ENCODE results near the gene MEIS3.

DNA sequence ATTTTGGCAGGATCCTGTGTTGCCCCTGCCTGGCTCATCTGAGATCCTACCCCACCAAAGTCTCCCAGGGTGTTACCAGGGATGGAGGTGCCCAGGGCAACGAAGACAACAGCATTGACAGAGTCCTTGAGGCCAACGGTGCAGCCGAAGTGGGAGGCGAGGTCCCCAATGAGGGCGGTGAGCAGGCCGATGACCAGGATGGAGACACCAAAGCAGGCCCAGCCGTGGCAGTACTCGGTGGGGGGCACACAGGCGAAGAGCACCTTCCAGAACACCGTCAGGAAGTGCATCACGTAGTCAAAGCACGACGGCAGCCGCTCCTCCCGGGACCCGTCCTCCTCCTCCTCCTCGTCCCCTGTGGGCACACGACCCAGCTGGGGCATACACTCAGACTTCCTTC is 12.8 kb upstream of the MEIS3 start:
- TF ChIP-seq CTCF (IDR thresholded peaks at IDR 0.05; ENCODE audit: insufficient read depth, low read length) (no peak), GABPA (IDR thresholded peaks at IDR 0.05; ENCODE audit: low read depth) (no peak)

Data from HL-60 (cell line).